ENCODE data around the gene UBE3A.

GRCh38 chr15:25392806-25393205, 46.0 kb downstream of the UBE3A start:
- TF ChIP-seq POLR2A (IDR thresholded peaks at IDR 0.05; ENCODE audit: low read depth, low read length): no peak
- TF ChIP-seq SPI1 (IDR thresholded peaks at IDR 0.05; ENCODE audit: low read depth, low read length): no peak
